ENCODE data around the gene OTOS.

GRCh38 chr2:240089306-240089705, 51.2 kb downstream of the OTOS start:
- TF ChIP-seq ELF4 (IDR thresholded peaks at IDR 0.05): no peak
- TF ChIP-seq SP1 (IDR thresholded peaks at IDR 0.05): no peak
- TF ChIP-seq BHLHE40 (IDR thresholded peaks at IDR 0.05; ENCODE audit: borderline replicate concordance): no peak

Measured in HEK293T (cell line).